PC-3 (cell line): ENCODE measurements around the gene TTI1. TPM values are rescaled to one million over a fixed set of nuclear protein-coding genes. Genes with fewer than 3 reads are reported as not detected.
A peak's percentile ranks its signal among the peaks of the same experiment; 100 is the strongest.

Experiments used
- ATAC-seq: fragments of 200-7000 bp; cut with Tn5 transposase; 2 replicates; pipeline ENCODE4 v1.9.1; 2020; ENCODE audit warnings: mild to moderate bottlenecking, moderate library complexity
- BruUV-seq: library from RNA; stranded (reverse); fragments of 400-500 nt; replicated peaks from 2 replicates; lab custom pipeline; 2021; lab: Mats Ljungman, UMichigan
- CTCF ChIA-PET: fragments of 300-600 bp; sonication (Branson Sonifier 250); formaldehyde crosslinking; loops from one replicate; lab custom pipeline; 2022; ENCODE audit warnings: antibody characterized with exemption; lab: Charles Lee
- POLR2A ChIA-PET: fragments of 300-600 bp; sonication (Branson Sonifier 250); formaldehyde crosslinking; loops from one replicate; lab custom pipeline; 2022; ENCODE audit warnings: antibody characterized with exemption; ENCODE audit not compliant: unreplicated experiment; lab: Charles Lee
- DNase-seq: peaks from one replicate; pipeline ENCODE4 v3.0.0-alpha.2; 2015
- H2AFZ ChIP-seq: fragments of 300-600 bp; sonication (generic); 2 replicates; pipeline ENCODE4 v1.6.0; 2016; ENCODE audit warnings: antibody characterized with exemption, low read length
- H3F3A ChIP-seq: fragments of 300-600 bp; sonication (generic); one replicate; pipeline ENCODE4 v1.6.0; 2017; ENCODE audit warnings: antibody characterized with exemption, low read length, control low read depth, mild to moderate bottlenecking; ENCODE audit not compliant: unreplicated experiment
- H3K27ac ChIP-seq: fragments of 300-600 bp; sonication (generic); 2 replicates; pipeline ENCODE4 v1.5.1; 2016; ENCODE audit warnings: mild to moderate bottlenecking, low read length
- H3K27me3 ChIP-seq: fragments of 300-600 bp; sonication (generic); 2 replicates; pipeline ENCODE4 v1.6.1; 2016; ENCODE audit warnings: low read length, mixed read lengths
- H3K36me3 ChIP-seq: fragments of 300-600 bp; sonication (generic); 2 replicates; pipeline ENCODE4 v1.6.1; 2016; ENCODE audit warnings: low read depth, mixed run types, low read length, mixed read lengths
- H3K4me1 ChIP-seq: fragments of 300-600 bp; sonication (generic); 2 replicates; pipeline ENCODE4 v1.5.1; 2016; ENCODE audit warnings: low read length; ENCODE audit not compliant: insufficient read depth
- H3K4me2 ChIP-seq: fragments of 300-600 bp; sonication (generic); 2 replicates; pipeline ENCODE4 v1.6.0; 2016; ENCODE audit warnings: low read length
- H3K4me3 ChIP-seq: fragments of 300-600 bp; sonication (generic); 2 replicates; pipeline ENCODE4 v1.5.1; 2016; ENCODE audit warnings: mild to moderate bottlenecking, low read length, mixed read lengths
- H3K79me2 ChIP-seq: fragments of 300-600 bp; sonication (generic); 2 replicates; pipeline ENCODE4 v1.6.1; 2017; ENCODE audit warnings: low read length, mixed read lengths
- H3K9ac ChIP-seq: fragments of 300-600 bp; sonication (generic); 2 replicates; pipeline ENCODE4 v1.6.0; 2016; ENCODE audit warnings: mild to moderate bottlenecking, low read length
- H3K9me2 ChIP-seq: fragments of 300-600 bp; sonication (generic); replicated peaks from 2 replicates; pipeline ENCODE4 v1.6.1; 2016; ENCODE audit warnings: mixed run types, low read length, mixed read lengths
- H3K9me3 ChIP-seq: fragments of 300-600 bp; sonication (generic); 2 replicates; pipeline ENCODE4 v1.6.1; 2016; ENCODE audit warnings: low read length, mixed read lengths
- H4K20me1 ChIP-seq: fragments of 300-600 bp; sonication (generic); 2 replicates; pipeline ENCODE4 v1.6.1; 2016; ENCODE audit warnings: low read length, mixed read lengths
- CTCF ChIP-seq: fragments of 300-600 bp; sonication (generic); conservative IDR thresholded peaks from 2 replicates; pipeline ENCODE4 v1.5.1; 2017; ENCODE audit warnings: antibody characterized with exemption, low read depth, mild to moderate bottlenecking, low read length
- EZH2 ChIP-seq: fragments of 300-600 bp; sonication (generic); IDR thresholded peaks from one replicate; pipeline ENCODE4 v1.6.1; 2017; ENCODE audit warnings: antibody characterized with exemption, mild to moderate bottlenecking, low read length; ENCODE audit not compliant: unreplicated experiment
- EZH2phosphoT487 ChIP-seq: fragments of 300-600 bp; sonication (generic); IDR thresholded peaks from 2 replicates; pipeline ENCODE4 v1.6.1; 2018; ENCODE audit warnings: mild to moderate bottlenecking, antibody characterized with exemption, low read length, borderline replicate concordance
- intact Hi-C: fragments of 100-400 bp; cut with micrococcal nuclease; formaldehyde crosslinking; loops from 2 replicates; pipeline ENCODE4 v1.9.0; 2023
- total RNA-seq: library from RNA; depleted of rRNA; stranded (reverse); fragments of >200 nt; gene quantifications from 2 replicates; pipeline ENCODE4 v1.2.3, GENCODE V29; 2014

TTI1 gene
- total RNA-seq, 1 experiment from 2014 or later: 23.2 TPM

- Histone ChIP-seq H3K9me2 (no peaks in the 10 kb centered on the region), H3K9ac (peak overlapping the region; percentile 19; the same call in 1 of the 2 replicates), H3K4me3 (0 out of 2 replicates have a peak overlapping the region, but pooled peaks have one; percentile 8), H3K79me2 (no peaks in the 10 kb centered on the region), H3K4me1 (peaks cover 22% of the 10 kb centered on the region), H2AFZ (no peak overlapping the region), H3F3A (peaks cover 5% of the 10 kb centered on the region), H3K36me3 (peaks cover 47% of the 10 kb centered on the region; the same call in 1 of the 2 replicates), H3K27me3 (no peaks in the 10 kb centered on the region), H3K9me3 (no peaks in the 10 kb centered on the region), H4K20me1 (no peaks in the 10 kb centered on the region), H3K27ac (peak overlapping the region; percentile 86), H3K4me2 (peak overlapping the region; percentile 70)
- no peak for TF ChIP-seq CTCF
- no peak for TF ChIP-seq EZH2
- BruUV-seq: no TSS peak
- ChIA-PET CTCF (no interaction called here), POLR2A (interaction anchor here (0.6 kb wide), 1 partner anchor 72 kb away, joined by 3 read pairs; no protein-coding TSS in a partner anchor)
- intact Hi-C loops: loop anchor here (1.0 kb wide), 1 partner anchor 22 kb away; no protein-coding TSS in a partner anchor
- ATAC-seq (peak; percentile 98), DNase-seq (peak; percentile 85)
Observed at GRCh38 chr20:38001173-38001875, 31.9 kb downstream of the TTI1 start.

GRCh38 chr20:38000293-38000692 is 33.0 kb downstream of the TTI1 start:
- no peaks in the 10 kb centered on the region for H3K9me3 ChIP-seq
- no TSS peak for BruUV-seq
- ChIA-PET POLR2A (no interaction called here), CTCF (no interaction called here)
- ATAC-seq: no peak
- peaks cover 31% of the 10 kb centered on the region for H3K4me1 ChIP-seq
- H2AFZ ChIP-seq: no peak overlapping the region
- TF ChIP-seq CTCF (no peak), EZH2 (no peak), EZH2phosphoT487 (no peak)
- no peaks in the 10 kb centered on the region for H3K79me2 ChIP-seq
- H3F3A ChIP-seq: peaks cover 5% of the 10 kb centered on the region
- no peaks in the 10 kb centered on the region for H3K9me2 ChIP-seq
- peaks cover 57% of the 10 kb centered on the region; the same call in 1 of the 2 replicates for H3K36me3 ChIP-seq
- H3K4me3 ChIP-seq: no peak overlapping the region
- intact Hi-C loops: no loop called here
- H3K9ac ChIP-seq: no peak overlapping the region
- DNase-seq: no peak
- no peak overlapping the region for H3K4me2 ChIP-seq
- H3K27ac ChIP-seq: peak overlapping the region; percentile 86
- no peaks in the 10 kb centered on the region for H4K20me1 ChIP-seq
- H3K27me3 ChIP-seq: no peaks in the 10 kb centered on the region

- Histone ChIP-seq H2AFZ (no peak overlapping the region), H3K9ac (no peak overlapping the region), H3K4me3 (no peak overlapping the region), H3K9me2 (no peaks in the 10 kb centered on the region), H3K27ac (no peak overlapping the region), H3K27me3 (no peaks in the 10 kb centered on the region), H3F3A (peaks cover 5% of the 10 kb centered on the region), H3K4me1 (peaks cover 37% of the 10 kb centered on the region), H3K4me2 (no peak overlapping the region), H3K9me3 (no peaks in the 10 kb centered on the region), H3K79me2 (no peaks in the 10 kb centered on the region), H4K20me1 (no peaks in the 10 kb centered on the region), H3K36me3 (peaks cover 58% of the 10 kb centered on the region; the same call in 1 of the 2 replicates)
- no peak for ATAC-seq
- no peak for DNase-seq
- POLR2A ChIA-PET: no interaction called here
- no TSS peak for BruUV-seq
- no peak for TF ChIP-seq EZH2phosphoT487
- TF ChIP-seq CTCF: no peak
- no peak for TF ChIP-seq EZH2
- intact Hi-C loops: no loop called here
- CTCF ChIA-PET: no interaction called here
Observed at GRCh38 chr20:37999526-38000263, 33.6 kb downstream of the TTI1 start.
